NB4 (cell line): ENCODE results near the gene MRPS31.

Experiments used
- POLR2A ChIP-seq: IDR thresholded peaks from 2 replicates; pipeline ENCODE4 v1.6.1; 2011; ENCODE audit warnings: mild to moderate bottlenecking; ENCODE audit not compliant: insufficient read length; ENCODE audit errors: extremely low read depth
- TF ChIP-seq, protein P1 (sequence below): IDR thresholded peaks from one replicate; pipeline ENCODE4 v1.5.1; 2012; ENCODE audit warnings: low read depth, low read length

DNA sequence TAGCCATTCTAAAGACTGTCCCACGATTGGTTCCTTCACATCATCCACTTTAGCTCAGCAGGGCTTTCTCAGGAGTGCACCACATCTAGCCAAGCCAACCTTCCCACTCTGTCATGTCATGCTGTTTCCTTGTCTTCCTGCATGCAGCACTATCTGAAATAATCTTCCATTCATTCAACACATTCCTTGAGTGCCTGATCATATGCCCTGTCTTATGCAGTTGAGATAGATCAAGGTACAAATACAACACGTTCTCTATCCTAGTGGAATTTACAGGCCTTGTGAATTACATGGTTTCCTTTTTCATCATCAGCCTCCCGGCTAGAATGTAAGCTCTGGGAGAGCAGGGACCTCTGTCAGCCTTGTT lies 6.8 kb upstream of the MRPS31 start:
- TF ChIP-seq, protein P1, sequence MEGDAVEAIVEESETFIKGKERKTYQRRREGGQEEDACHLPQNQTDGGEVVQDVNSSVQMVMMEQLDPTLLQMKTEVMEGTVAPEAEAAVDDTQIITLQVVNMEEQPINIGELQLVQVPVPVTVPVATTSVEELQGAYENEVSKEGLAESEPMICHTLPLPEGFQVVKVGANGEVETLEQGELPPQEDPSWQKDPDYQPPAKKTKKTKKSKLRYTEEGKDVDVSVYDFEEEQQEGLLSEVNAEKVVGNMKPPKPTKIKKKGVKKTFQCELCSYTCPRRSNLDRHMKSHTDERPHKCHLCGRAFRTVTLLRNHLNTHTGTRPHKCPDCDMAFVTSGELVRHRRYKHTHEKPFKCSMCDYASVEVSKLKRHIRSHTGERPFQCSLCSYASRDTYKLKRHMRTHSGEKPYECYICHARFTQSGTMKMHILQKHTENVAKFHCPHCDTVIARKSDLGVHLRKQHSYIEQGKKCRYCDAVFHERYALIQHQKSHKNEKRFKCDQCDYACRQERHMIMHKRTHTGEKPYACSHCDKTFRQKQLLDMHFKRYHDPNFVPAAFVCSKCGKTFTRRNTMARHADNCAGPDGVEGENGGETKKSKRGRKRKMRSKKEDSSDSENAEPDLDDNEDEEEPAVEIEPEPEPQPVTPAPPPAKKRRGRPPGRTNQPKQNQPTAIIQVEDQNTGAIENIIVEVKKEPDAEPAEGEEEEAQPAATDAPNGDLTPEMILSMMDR = no peak
- no peak for TF ChIP-seq POLR2A
